SK-N-SH (cell line): ENCODE results near the gene MYO10. TPM values are rescaled to one million over a fixed set of nuclear protein-coding genes. Genes with fewer than 3 reads are reported as not detected.
A peak's percentile ranks its signal among the peaks of the same experiment; 100 is the strongest.

Source experiments
- CTCF ChIA-PET: fragments of 300-600, 350-600 bp; formaldehyde crosslinking; extraction: SDS; loops from one replicate; lab custom pipeline; 2021; lab: Yijun Ruan, JAX
- POLR2A ChIA-PET: fragments of 350-600 bp; sonication (Branson Sonifier 250); formaldehyde crosslinking; extraction: SDS; loops from one replicate; lab custom pipeline; 2020; ENCODE audit warnings: antibody characterized with exemption, inconsistent platforms; lab: Yijun Ruan, JAX
- DNase-seq: peaks from one replicate; pipeline ENCODE4 v3.0.0; 2012
- H2AFZ ChIP-seq: fragments of 200-600 bp; sonication (generic); 2 replicates; pipeline ENCODE4 v1.8.1; 2016; ENCODE audit warnings: antibody characterized with exemption, mild to moderate bottlenecking, low read depth
- H3F3A ChIP-seq: fragments of 200-600 bp; sonication (generic); replicated peaks from 2 replicates; pipeline ENCODE3; 2016; ENCODE audit warnings: antibody characterized with exemption, mild to moderate bottlenecking; ENCODE audit not compliant: insufficient read depth
- H3K27ac ChIP-seq, 2 experiments: fragments of 200-500 bp in 1 of 2; fragments of 200-600 bp in 1 of 2; sonication (Bioruptor generic) in 1 of 2; sonication (generic), shearing (Covaris generic) in 1 of 2; 2 replicates each; pipeline versions ENCODE4 v1.5.1 to v1.6.1; 2014 to 2016; ENCODE audit warnings: low read depth in 2 of 2, inconsistent platforms in 1 of 2, low read length in 1 of 2, mild to moderate bottlenecking in 1 of 2, mixed read lengths in 1 of 2
- H3K27me3 ChIP-seq: fragments of 200-600 bp; sonication (generic), shearing (Covaris generic); 2 replicates; pipeline ENCODE4 v1.6.1; 2016; ENCODE audit warnings: mixed run types; ENCODE audit not compliant: insufficient read depth
- H3K36me3 ChIP-seq, 2 experiments: fragments of 200-500 bp in 1 of 2; fragments of 200-600 bp in 1 of 2; sonication (Bioruptor generic) in 1 of 2; sonication (generic) in 1 of 2; replicated peaks in 1 of 2; 2 replicates each; pipeline versions ENCODE3 to v1.5.1; 2014 to 2016; ENCODE audit warnings: low read length in 1 of 2, mild to moderate bottlenecking in 1 of 2; ENCODE audit not compliant: insufficient read depth in 2 of 2, control insufficient read depth in 1 of 2
- H3K4me1 ChIP-seq, 2 experiments: fragments of 200-500 bp in 1 of 2; fragments of 200-600 bp in 1 of 2; sonication (Bioruptor generic) in 1 of 2; sonication (generic), shearing (Covaris generic) in 1 of 2; 2 replicates each; pipeline versions ENCODE4 v1.5.1 to v1.6.1; 2014 to 2016; ENCODE audit warnings: low read depth in 1 of 2, low read length in 1 of 2, mixed run types in 1 of 2; ENCODE audit not compliant: insufficient read depth in 2 of 2, control insufficient read depth in 1 of 2
- H3K4me2 ChIP-seq: fragments of 200-600 bp; sonication (generic), shearing (Covaris generic); 2 replicates; pipeline ENCODE4 v1.6.1; 2017; ENCODE audit warnings: mixed run types
- H3K4me3 ChIP-seq, 2 experiments: fragments of 200-500 bp in 1 of 2; fragments of 200-600 bp in 1 of 2; sonication (Bioruptor generic) in 1 of 2; sonication (generic), shearing (Covaris generic) in 1 of 2; 2 replicates each; pipeline versions ENCODE4 v1.5.1 to v1.8.1; 2014 to 2016; ENCODE audit warnings: low read depth in 2 of 2, inconsistent platforms in 1 of 2, low read length in 1 of 2, mild to moderate bottlenecking in 1 of 2, mixed read lengths in 1 of 2, moderate library complexity in 1 of 2
- H3K79me2 ChIP-seq: fragments of 200-600 bp; sonication (generic); 2 replicates; pipeline ENCODE4 v1.8.1; 2017; ENCODE audit warnings: mild to moderate bottlenecking; ENCODE audit not compliant: insufficient read depth
- H3K9ac ChIP-seq: fragments of 200-600 bp; sonication (generic); 2 replicates; pipeline ENCODE4 v1.6.1; 2017; ENCODE audit warnings: mixed run types
- H3K9me2 ChIP-seq: fragments of 200-600 bp; sonication (generic); 2 replicates; pipeline ENCODE4 v1.6.1; 2017; ENCODE audit warnings: mixed run types
- H3K9me3 ChIP-seq: fragments of 200-600 bp; sonication (generic); 2 replicates; pipeline ENCODE4 v1.6.1; 2017; ENCODE audit warnings: mixed run types, mild to moderate bottlenecking, moderate library complexity
- H4K20me1 ChIP-seq: fragments of 200-600 bp; sonication (generic); 2 replicates; pipeline ENCODE4 v1.6.1; 2017; ENCODE audit warnings: mild to moderate bottlenecking, mixed run types; ENCODE audit not compliant: insufficient read depth
- CHD2 ChIP-seq: fragments of 150-350 bp; IDR thresholded peaks from 2 replicates; pipeline ENCODE4 v1.6.1; 2018; ENCODE audit warnings: low read length; ENCODE audit not compliant: partially characterized antibody
- CTCF ChIP-seq: fragments of 200-600 bp; sonication (generic); IDR thresholded peaks from 2 replicates; pipeline ENCODE4 v1.6.1; 2017; ENCODE audit warnings: antibody characterized with exemption, mild to moderate bottlenecking, moderate library complexity
- ELF1 ChIP-seq: IDR thresholded peaks from 2 replicates; pipeline ENCODE4 v1.4.0; 2012
- EZH2phosphoT487 ChIP-seq: fragments of 200-600 bp; sonication (generic); IDR thresholded peaks from 2 replicates; pipeline ENCODE4 v1.6.1; 2017; ENCODE audit warnings: low read depth, mixed run types, mild to moderate bottlenecking, antibody characterized with exemption, moderate library complexity, borderline replicate concordance
- FOXJ3 ChIP-seq: sonication (generic); formaldehyde crosslinking; IDR thresholded peaks from 2 replicates; pipeline ENCODE4 v1.5.1; 2020; ENCODE audit warnings: mild to moderate bottlenecking, missing genetic modification reagents
- FOXM1 ChIP-seq: IDR thresholded peaks from 2 replicates; pipeline ENCODE4 v1.4.0; 2012; ENCODE audit warnings: low read depth, mild to moderate bottlenecking
- GABPA ChIP-seq: IDR thresholded peaks from 2 replicates; pipeline ENCODE4 v1.4.0; 2012; ENCODE audit warnings: low read depth, mild to moderate bottlenecking
- GATA2 ChIP-seq: sonication (generic); formaldehyde crosslinking; IDR thresholded peaks from 2 replicates; pipeline ENCODE4 v1.5.0; 2020; ENCODE audit warnings: mild to moderate bottlenecking, missing genetic modification reagents
- MEF2A ChIP-seq: IDR thresholded peaks from 2 replicates; pipeline ENCODE4 v1.4.0; 2012; ENCODE audit warnings: low read depth, borderline replicate concordance
- MXI1 ChIP-seq: IDR thresholded peaks from 2 replicates; pipeline ENCODE4 v1.6.1; 2012; ENCODE audit warnings: mild to moderate bottlenecking, low read depth, low read length, improper control_type of control experiment
- NRF1 ChIP-seq: IDR thresholded peaks from 2 replicates; pipeline ENCODE4 v1.6.1; 2012; ENCODE audit warnings: low read depth, mild to moderate bottlenecking, low read length
- POLR2AphosphoS5 ChIP-seq: IDR thresholded peaks from 2 replicates; pipeline ENCODE4 v1.6.1; 2012; ENCODE audit warnings: low read depth, low read length
- RAD21 ChIP-seq: IDR thresholded peaks from 2 replicates; pipeline ENCODE4 v1.6.1; 2012; ENCODE audit warnings: mild to moderate bottlenecking, low read length
- RCOR1 ChIP-seq: fragments of 150-350 bp; IDR thresholded peaks from 2 replicates; pipeline ENCODE4 v1.6.1; 2017; ENCODE audit warnings: antibody characterized with exemption, low read length
- REST ChIP-seq: IDR thresholded peaks from 2 replicates; pipeline ENCODE4 v1.6.1; 2012; ENCODE audit warnings: mild to moderate bottlenecking, low read depth, low read length, moderate library complexity
- RFX5 ChIP-seq: IDR thresholded peaks from 2 replicates; pipeline ENCODE4 v1.6.1; 2012; ENCODE audit warnings: mild to moderate bottlenecking, improper control_type of control experiment, low read length
- SIN3A ChIP-seq: IDR thresholded peaks from 2 replicates; pipeline ENCODE4 v1.6.1; 2012; ENCODE audit warnings: low read depth, mild to moderate bottlenecking, low read length, moderate library complexity, borderline replicate concordance
- SMC3 ChIP-seq: IDR thresholded peaks from 2 replicates; pipeline ENCODE4 v1.6.1; 2012; ENCODE audit warnings: low read depth, low read length, improper control_type of control experiment
- TCF12 ChIP-seq: IDR thresholded peaks from 2 replicates; pipeline ENCODE4 v1.4.0; 2012
- USF1 ChIP-seq: IDR thresholded peaks from 2 replicates; pipeline ENCODE4 v1.4.0; 2012; ENCODE audit warnings: low read depth, borderline replicate concordance
- YY1 ChIP-seq: IDR thresholded peaks from 2 replicates; pipeline ENCODE4 v1.4.0; 2012; ENCODE audit warnings: low read depth, mild to moderate bottlenecking
- WGBS: methylation state at CpG from one replicate; pipeline ENCODE4 v1.1.6; 2017; ENCODE audit warnings: low lambda C conversion rate; 5-methylcytosine and 5-hydroxymethylcytosine counted together
- polyA plus RNA-seq, 3 experiments: library from polyadenylated mRNA; depleted of rRNA; stranded (reverse); fragments of >200 nt; gene quantifications; 2 replicates each; pipeline ENCODE4 v1.2.3, GENCODE V29; 2012
- TF ChIP-seq, protein P1 (sequence below): IDR thresholded peaks from 2 replicates; pipeline ENCODE4 v1.4.0; 2012; ENCODE audit warnings: low read depth, borderline replicate concordance
- TF ChIP-seq, protein P2 (sequence below): fragments of 150-350 bp; IDR thresholded peaks from 2 replicates; pipeline ENCODE4 v1.6.1; 2017; ENCODE audit warnings: antibody characterized with exemption, low read length, low read depth, borderline replicate concordance

MYO10 gene
- polyA plus RNA-seq, 1 of the 3 experiments (the other 2 are of a cell fraction), result 8.1 TPM

DNA sequence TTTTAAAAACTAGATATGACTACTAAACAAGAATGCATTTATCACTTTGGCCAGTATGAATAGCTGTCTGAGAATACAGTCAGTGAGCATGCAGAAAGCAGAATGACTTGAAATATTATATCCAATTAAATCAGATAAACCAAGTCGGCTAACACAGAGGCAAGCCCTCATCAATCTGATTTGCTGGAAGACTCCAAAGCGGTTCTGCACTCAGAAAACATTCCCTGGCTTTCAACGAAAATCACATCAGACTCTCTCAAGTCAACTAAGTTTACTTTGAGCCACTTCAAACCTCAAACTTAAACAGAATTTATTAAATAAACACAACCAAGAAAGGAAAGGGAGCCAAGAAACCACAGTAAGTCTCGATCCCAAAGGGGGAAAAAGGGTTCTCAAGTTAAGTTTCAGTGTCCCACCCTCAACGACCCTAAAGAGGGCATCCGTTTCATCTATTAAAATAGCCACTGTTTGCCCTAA lies 1.4 kb downstream of the MYO10 start (continued):
- TF ChIP-seq, protein P1, sequence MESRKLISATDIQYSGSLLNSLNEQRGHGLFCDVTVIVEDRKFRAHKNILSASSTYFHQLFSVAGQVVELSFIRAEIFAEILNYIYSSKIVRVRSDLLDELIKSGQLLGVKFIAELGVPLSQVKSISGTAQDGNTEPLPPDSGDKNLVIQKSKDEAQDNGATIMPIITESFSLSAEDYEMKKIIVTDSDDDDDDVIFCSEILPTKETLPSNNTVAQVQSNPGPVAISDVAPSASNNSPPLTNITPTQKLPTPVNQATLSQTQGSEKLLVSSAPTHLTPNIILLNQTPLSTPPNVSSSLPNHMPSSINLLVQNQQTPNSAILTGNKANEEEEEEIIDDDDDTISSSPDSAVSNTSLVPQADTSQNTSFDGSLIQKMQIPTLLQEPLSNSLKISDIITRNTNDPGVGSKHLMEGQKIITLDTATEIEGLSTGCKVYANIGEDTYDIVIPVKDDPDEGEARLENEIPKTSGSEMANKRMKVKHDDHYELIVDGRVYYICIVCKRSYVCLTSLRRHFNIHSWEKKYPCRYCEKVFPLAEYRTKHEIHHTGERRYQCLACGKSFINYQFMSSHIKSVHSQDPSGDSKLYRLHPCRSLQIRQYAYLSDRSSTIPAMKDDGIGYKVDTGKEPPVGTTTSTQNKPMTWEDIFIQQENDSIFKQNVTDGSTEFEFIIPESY, result no peak
- TF ChIP-seq CHD2 (no peak), POLR2AphosphoS5 (no peak), TCF12 (no peak), MEF2A (no peak), EZH2phosphoT487 (no peak), ELF1 (no peak), USF1 (no peak), NRF1 (no peak), SMC3 (no peak), GATA2 (CRISPR knock-in tag) (no peak), RFX5 (no peak), FOXM1 (no peak), GABPA (no peak)
- TF ChIP-seq, protein P2, sequence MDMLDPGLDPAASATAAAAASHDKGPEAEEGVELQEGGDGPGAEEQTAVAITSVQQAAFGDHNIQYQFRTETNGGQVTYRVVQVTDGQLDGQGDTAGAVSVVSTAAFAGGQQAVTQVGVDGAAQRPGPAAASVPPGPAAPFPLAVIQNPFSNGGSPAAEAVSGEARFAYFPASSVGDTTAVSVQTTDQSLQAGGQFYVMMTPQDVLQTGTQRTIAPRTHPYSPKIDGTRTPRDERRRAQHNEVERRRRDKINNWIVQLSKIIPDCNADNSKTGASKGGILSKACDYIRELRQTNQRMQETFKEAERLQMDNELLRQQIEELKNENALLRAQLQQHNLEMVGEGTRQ, result no peak

GRCh38 chr5:16934123-16934522 lies 2.0 kb downstream of the MYO10 start:
- H3K27ac ChIP-seq, result peak overlapping the region in 1 of 2 experiments; percentile 77; a peak in 2 of 4 replicates
- CTCF ChIA-PET, result interaction anchor here (1.0 to 3.6 kb wide), 7 partner anchors 21 to 269 kb away, joined by 3 to 21 read pairs (median 6); no protein-coding TSS in a partner anchor
- peak overlapping the region; percentile 81 for H3K4me2 ChIP-seq
- H3K4me1 ChIP-seq, result peaks cover 17 to 26% of the 10 kb centered on the region in 2 experiments; a peak in 3 of 4 replicates
- H2AFZ ChIP-seq, result no peak overlapping the region
- WGBS, result 2% methylated on average over 11 of the region's 11 CpGs
- H4K20me1 ChIP-seq, result peaks cover 55% of the 10 kb centered on the region
- no peaks in the 10 kb centered on the region for H3K36me3 ChIP-seq
- peak; percentile 83 for DNase-seq
- H3K9me2 ChIP-seq, result no peaks in the 10 kb centered on the region
- peaks cover 69% of the 10 kb centered on the region for H3K79me2 ChIP-seq
- H3K27me3 ChIP-seq, result no peaks in the 10 kb centered on the region
- peaks cover 18% of the 10 kb centered on the region for H3F3A ChIP-seq
- peak overlapping the region; percentile 80 to 85 for H3K4me3 ChIP-seq
- POLR2A ChIA-PET, result no interaction called here
- H3K9ac ChIP-seq, result peak overlapping the region; percentile 97
- H3K9me3 ChIP-seq, result no peaks in the 10 kb centered on the region
- TF ChIP-seq SIN3A (peak; percentile 63; the same call in 1 of the 2 replicates), FOXM1 (no peak), RCOR1 (peak; percentile 62), YY1 (no peak), CTCF (peak; percentile 96), MXI1 (0 out of 2 replicates have a peak, but pooled peaks have one; percentile 12), FOXJ3 (no peak), RAD21 (peak; percentile 69), REST (no peak; the same call in 1 of the 2 replicates), GATA2 (CRISPR knock-in tag) (no peak), ELF1 (0 out of 2 replicates have a peak, but pooled peaks have one; percentile 7), SMC3 (peak; percentile 81), TCF12 (0 out of 2 replicates have a peak, but pooled peaks have one; percentile 8)
